HepG2 (cell line): ENCODE results near the gene LEUTX. TPM values are rescaled to one million over a fixed set of nuclear protein-coding genes. Genes with fewer than 3 reads are reported as not detected.
A peak's percentile ranks its signal among the peaks of the same experiment; 100 is the strongest.

Source experiments
- ATAC-seq: fragments of 200-7000 bp; cut with Tn5 transposase; 3 replicates; pipeline ENCODE4 v1.9.1; 2020; ENCODE audit warnings: mild to moderate bottlenecking, moderate library complexity
- BruUV-seq: library from RNA; stranded (reverse); fragments of 400-500 nt; replicated peaks from 2 replicates; lab custom pipeline; 2021; lab: Mats Ljungman, UMichigan
- CTCF ChIA-PET: fragments of 300-600 bp; formaldehyde crosslinking; extraction: SDS; loops from one replicate; lab custom pipeline; 2021; ENCODE audit warnings: low total read pairs, inconsistent platforms, low intra/inter-chr PET ratio; lab: Yijun Ruan, JAX
- POLR2A ChIA-PET: fragments of 350-600 bp; sonication (Branson Sonifier 250); formaldehyde crosslinking; loops from one replicate; lab custom pipeline; 2020; ENCODE audit warnings: antibody characterized with exemption, inconsistent platforms; lab: Yijun Ruan, JAX
- DNase-seq: peaks from one replicate; pipeline ENCODE4 v3.0.0-alpha.2; 2015; ENCODE audit warnings: low spot score
- FAIRE-seq: peaks from 3 replicates; lab custom pipeline; 2011; peaks lifted over from hg19 to GRCh38; lab: Jason Lieb, UNC
- H2AFZ ChIP-seq: one replicate; pipeline ENCODE4 v1.6.1; 2011; ENCODE audit warnings: low read length, inconsistent platforms
- H3K27ac ChIP-seq: fragments of 300-600 bp; 3 replicates; pipeline ENCODE4 v1.8.0; 2011; ENCODE audit warnings: mixed run types, mild to moderate bottlenecking, mixed read lengths, low read length, inconsistent platforms; ENCODE audit not compliant: insufficient read depth; ENCODE audit errors: extremely low read length
- H3K27me3 ChIP-seq, 2 experiments: fragments of 200-600 bp in 1 of 2; 2 replicates in 1 of 2; 3 replicates in 1 of 2; pipeline versions ENCODE4 v1.6.0 to v1.8.0; 2011; ENCODE audit warnings: low read length in 2 of 2, mild to moderate bottlenecking in 2 of 2, moderate library complexity in 2 of 2, inconsistent platforms in 1 of 2; ENCODE audit not compliant: insufficient read depth in 2 of 2, control insufficient read depth in 1 of 2
- H3K36me3 ChIP-seq, 2 experiments: fragments of 200-600 bp in 1 of 2; replicated peaks in 1 of 2; 2 replicates in 1 of 2; 3 replicates in 1 of 2; pipeline versions ENCODE4 v1.5.1 to v1.8.0; 2011; ENCODE audit warnings: low read length in 2 of 2, inconsistent platforms in 1 of 2; ENCODE audit not compliant: insufficient read depth in 2 of 2, control insufficient read depth in 1 of 2
- H3K4me1 ChIP-seq: 2 replicates; pipeline ENCODE4 v1.5.1; 2012; ENCODE audit warnings: low read length, inconsistent platforms; ENCODE audit not compliant: insufficient read depth
- H3K4me2 ChIP-seq: 2 replicates; pipeline ENCODE4 v1.6.0; 2011; ENCODE audit warnings: low read depth, low read length, inconsistent platforms
- H3K4me3 ChIP-seq, 3 experiments: fragments of 200-600 bp in 1 of 3; sonication (generic), shearing (Covaris generic) in 1 of 3; replicated peaks in 1 of 3; 2 replicates each; pipeline ENCODE4 v1.5.1; 2011 to 2016; ENCODE audit warnings: low read length in 3 of 3, inconsistent platforms in 2 of 3, low read depth in 2 of 3, mild to moderate bottlenecking in 2 of 3, control low read depth in 1 of 3, mixed read lengths in 1 of 3; ENCODE audit not compliant: insufficient read depth in 1 of 3
- H3K79me2 ChIP-seq: one replicate; pipeline ENCODE4 v1.6.1; 2011; ENCODE audit warnings: low read length, inconsistent platforms; ENCODE audit not compliant: insufficient read depth
- H3K9ac ChIP-seq: 2 replicates; pipeline ENCODE4 v1.6.0; 2011; ENCODE audit warnings: mild to moderate bottlenecking, low read depth, low read length, inconsistent platforms; ENCODE audit not compliant: insufficient read depth
- H3K9me3 ChIP-seq: 2 replicates; pipeline ENCODE4 v1.5.1; 2012; ENCODE audit warnings: mild to moderate bottlenecking, low read length
- H4K20me1 ChIP-seq: 2 replicates; pipeline ENCODE4 v1.6.0; 2011; ENCODE audit warnings: inconsistent platforms, mild to moderate bottlenecking, low read length, moderate library complexity; ENCODE audit not compliant: insufficient read depth
- KAT8 ChIP-seq: IDR thresholded peaks from 2 replicates; pipeline ENCODE4 v1.6.1; 2016; ENCODE audit warnings: missing genetic modification reagents, missing compliant biosample characterization
- MED1 ChIP-seq: sonication (generic); formaldehyde crosslinking; IDR thresholded peaks from 2 replicates; pipeline ENCODE4 v1.4.0; 2020; ENCODE audit warnings: missing genetic modification reagents
- NFYC ChIP-seq: IDR thresholded peaks from 2 replicates; pipeline ENCODE4 v1.6.1; 2016; ENCODE audit warnings: missing genetic modification reagents, missing compliant biosample characterization
- RNF2 ChIP-seq: fragments of 450-650 bp; conservative IDR thresholded peaks from 2 replicates; pipeline ENCODE4 v1.6.1; 2016; ENCODE audit warnings: low read depth
- STAG1 ChIP-seq: sonication (generic); formaldehyde crosslinking; IDR thresholded peaks from 2 replicates; pipeline ENCODE4 v1.4.0; 2020; ENCODE audit warnings: missing genetic modification reagents
- ZNF292 ChIP-seq: sonication (generic); formaldehyde crosslinking; IDR thresholded peaks from 2 replicates; pipeline ENCODE4 v1.8.1; 2022; ENCODE audit warnings: mild to moderate bottlenecking, low read depth, missing genetic modification reagents, borderline replicate concordance
- ZNF510 ChIP-seq: sonication (generic); formaldehyde crosslinking; IDR thresholded peaks from 2 replicates; pipeline ENCODE4 v1.4.0; 2020; ENCODE audit warnings: low read depth, mild to moderate bottlenecking, missing genetic modification reagents
- WGBS: methylation state at CpG from one replicate; pipeline ENCODE4 v1.1.6; 2017; ENCODE audit warnings: low lambda C conversion rate; 5-methylcytosine and 5-hydroxymethylcytosine counted together
- in situ Hi-C: cut with HindIII; loops from 2 replicates; pipeline ENCODE4 v1.10.0; 2017; ENCODE audit warnings: low pct_unique_long_range_greater_than_20kb; ENCODE audit not compliant: extremely low pct_ligation_motif_present
- intact Hi-C: fragments of 100-400 bp; cut with micrococcal nuclease; formaldehyde crosslinking; loops from one replicate; pipeline ENCODE4 v1.10.0; 2022; ENCODE audit not compliant: unreplicated experiment
- polyA plus RNA-seq, 8 experiments: library from polyadenylated mRNA; depleted of rRNA in 3 of 8; stranded (reverse) in 7 of 8; unstranded in 1 of 8; fragments of >200 nt; fragmentation: Illumina TruSeq in 4 of 8; extraction: Trizol in 4 of 8; gene quantifications; 2 replicates each; pipeline versions ENCODE4 v1.2.1 to v1.2.3, GENCODE V29; 2011 to 2016; ENCODE audit warnings: low read depth in 4 of 8, missing spikeins in 1 of 8, mixed read lengths in 1 of 8; ENCODE audit not compliant: insufficient read depth in 1 of 8
- total RNA-seq, 5 experiments: library from RNA; depleted of rRNA; stranded (reverse); fragments of >200 nt; fragmentation: Illumina TruSeq; extraction: Trizol; gene quantifications; 2 replicates each; pipeline ENCODE4 v1.2.3, GENCODE V29; 2016; ENCODE audit warnings: low read depth in 1 of 5
- TF ChIP-seq, protein P1 (sequence below): sonication (generic); formaldehyde crosslinking; IDR thresholded peaks from 2 replicates; pipeline ENCODE4 v1.4.0; 2020; ENCODE audit warnings: missing genetic modification reagents
- TF ChIP-seq, protein P2 (sequence below): sonication (generic); formaldehyde crosslinking; IDR thresholded peaks from 2 replicates; pipeline ENCODE4 v1.9.0; 2021; ENCODE audit warnings: missing genetic modification reagents, borderline replicate concordance
- TF ChIP-seq, protein P3 (sequence below): IDR thresholded peaks from 2 replicates; pipeline ENCODE4 v1.6.1; 2016; ENCODE audit warnings: control low read depth
- TF ChIP-seq, protein P4 (sequence below): sonication (generic); formaldehyde crosslinking; IDR thresholded peaks from 2 replicates; pipeline ENCODE4 v1.9.0; 2022; ENCODE audit warnings: missing genetic modification reagents, mild to moderate bottlenecking, borderline replicate concordance
- TF ChIP-seq, protein P5 (sequence below): sonication (generic); formaldehyde crosslinking; IDR thresholded peaks from 2 replicates; pipeline ENCODE4 v1.5.1; 2020; ENCODE audit warnings: mild to moderate bottlenecking, missing genetic modification reagents, moderate library complexity

LEUTX gene
- total and polyA plus RNA-seq, 2 of the 13 experiments (the other 11 are each of a cell fraction or from before 2014, with no cell fraction given) = not detected

DNA sequence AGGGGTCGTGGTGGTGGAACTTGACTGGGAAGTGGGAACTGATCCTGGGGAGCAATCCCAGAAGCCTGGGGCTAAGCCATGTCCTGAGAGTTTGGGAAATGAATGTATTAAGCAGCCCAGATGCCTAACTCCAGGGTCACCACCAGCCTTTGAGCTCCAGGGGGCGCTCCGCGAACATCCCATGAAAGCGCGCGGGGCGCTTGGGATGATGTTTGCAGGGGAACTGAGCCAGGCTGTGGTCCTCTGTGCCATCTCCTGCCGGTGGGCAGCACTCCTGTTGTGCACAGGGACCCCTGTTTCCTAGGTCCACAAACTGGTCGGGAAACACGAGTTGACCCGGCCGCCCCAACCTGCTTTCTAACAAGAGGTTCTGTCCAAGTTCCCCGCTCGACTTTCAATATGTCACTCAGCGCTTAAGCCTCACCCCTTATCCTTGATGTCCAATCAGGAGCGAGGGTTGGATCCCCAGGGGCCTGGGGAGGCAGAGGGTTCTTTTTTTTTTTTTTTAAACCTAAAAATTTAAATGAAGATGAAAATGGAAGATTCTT, 14.4 kb downstream of the LEUTX start:
- intact Hi-C loops = loop anchor here (1.0 kb wide), 1 partner anchor 51 kb away; no protein-coding TSS in a partner anchor
- CTCF ChIA-PET = interaction anchor here (0.7 to 1.6 kb wide), 3 partner anchors 49 to 429 kb away, joined by 3 to 10 read pairs (median 5); no protein-coding TSS in a partner anchor
- H3K4me1 ChIP-seq = no peaks in the 10 kb centered on the region
- no peaks in the 10 kb centered on the region for H4K20me1 ChIP-seq
- FAIRE-seq = peak; percentile 68
- no peak overlapping the region for H3K9ac ChIP-seq
- peak; percentile 97 for ATAC-seq
- DNase-seq = peak; percentile 54
- H3K36me3 ChIP-seq = no peaks in the 10 kb centered on the region
- BruUV-seq = no TSS peak
- no peaks in the 10 kb centered on the region; a peak in 1 of 5 replicates for H3K27me3 ChIP-seq
- WGBS = 4% methylated on average over 9 of the region's 17 CpGs
- H3K4me3 ChIP-seq = peak overlapping the region; percentile 17 to 57 (median 34); a peak in 3 of 6 replicates
- H3K4me2 ChIP-seq = peak overlapping the region; percentile 72
- H3K79me2 ChIP-seq = no peaks in the 10 kb centered on the region
- no peak overlapping the region for H3K27ac ChIP-seq
- H3K9me3 ChIP-seq = no peaks in the 10 kb centered on the region
- POLR2A ChIA-PET = interaction anchor here (1.0 to 1.7 kb wide), 2 partner anchors 178 to 357 kb away, joined by 3 to 5 read pairs; partner anchors contain the start of genes PSMC4 and RPS16
- in situ Hi-C loops = loop anchor here (5.0 kb wide), 1 partner anchor 49 kb away; no protein-coding TSS in a partner anchor
- no peak overlapping the region for H2AFZ ChIP-seq
- TF ChIP-seq MED1 (CRISPR knock-in tag) (0 out of 2 replicates have a peak, but pooled peaks have one; percentile 25), RNF2 (no peak), NFYC (CRISPR knock-in tag) (peak; percentile 60; the same call in 1 of the 2 replicates), ZNF292 (no peak), KAT8 (CRISPR knock-in tag) (0 out of 2 replicates have a peak, but pooled peaks have one; percentile 22), ZNF510 (CRISPR knock-in tag) (no peak), STAG1 (CRISPR knock-in tag) (peak; percentile 91)
- TF ChIP-seq, protein P1, sequence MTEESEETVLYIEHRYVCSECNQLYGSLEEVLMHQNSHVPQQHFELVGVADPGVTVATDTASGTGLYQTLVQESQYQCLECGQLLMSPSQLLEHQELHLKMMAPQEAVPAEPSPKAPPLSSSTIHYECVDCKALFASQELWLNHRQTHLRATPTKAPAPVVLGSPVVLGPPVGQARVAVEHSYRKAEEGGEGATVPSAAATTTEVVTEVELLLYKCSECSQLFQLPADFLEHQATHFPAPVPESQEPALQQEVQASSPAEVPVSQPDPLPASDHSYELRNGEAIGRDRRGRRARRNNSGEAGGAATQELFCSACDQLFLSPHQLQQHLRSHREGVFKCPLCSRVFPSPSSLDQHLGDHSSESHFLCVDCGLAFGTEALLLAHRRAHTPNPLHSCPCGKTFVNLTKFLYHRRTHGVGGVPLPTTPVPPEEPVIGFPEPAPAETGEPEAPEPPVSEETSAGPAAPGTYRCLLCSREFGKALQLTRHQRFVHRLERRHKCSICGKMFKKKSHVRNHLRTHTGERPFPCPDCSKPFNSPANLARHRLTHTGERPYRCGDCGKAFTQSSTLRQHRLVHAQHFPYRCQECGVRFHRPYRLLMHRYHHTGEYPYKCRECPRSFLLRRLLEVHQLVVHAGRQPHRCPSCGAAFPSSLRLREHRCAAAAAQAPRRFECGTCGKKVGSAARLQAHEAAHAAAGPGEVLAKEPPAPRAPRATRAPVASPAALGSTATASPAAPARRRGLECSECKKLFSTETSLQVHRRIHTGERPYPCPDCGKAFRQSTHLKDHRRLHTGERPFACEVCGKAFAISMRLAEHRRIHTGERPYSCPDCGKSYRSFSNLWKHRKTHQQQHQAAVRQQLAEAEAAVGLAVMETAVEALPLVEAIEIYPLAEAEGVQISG (CRISPR knock-in tag) = 0 out of 2 replicates have a peak, but pooled peaks have one; percentile 24
- TF ChIP-seq, protein P2, sequence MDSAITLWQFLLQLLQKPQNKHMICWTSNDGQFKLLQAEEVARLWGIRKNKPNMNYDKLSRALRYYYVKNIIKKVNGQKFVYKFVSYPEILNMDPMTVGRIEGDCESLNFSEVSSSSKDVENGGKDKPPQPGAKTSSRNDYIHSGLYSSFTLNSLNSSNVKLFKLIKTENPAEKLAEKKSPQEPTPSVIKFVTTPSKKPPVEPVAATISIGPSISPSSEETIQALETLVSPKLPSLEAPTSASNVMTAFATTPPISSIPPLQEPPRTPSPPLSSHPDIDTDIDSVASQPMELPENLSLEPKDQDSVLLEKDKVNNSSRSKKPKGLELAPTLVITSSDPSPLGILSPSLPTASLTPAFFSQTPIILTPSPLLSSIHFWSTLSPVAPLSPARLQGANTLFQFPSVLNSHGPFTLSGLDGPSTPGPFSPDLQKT = no peak
- TF ChIP-seq, protein P3, sequence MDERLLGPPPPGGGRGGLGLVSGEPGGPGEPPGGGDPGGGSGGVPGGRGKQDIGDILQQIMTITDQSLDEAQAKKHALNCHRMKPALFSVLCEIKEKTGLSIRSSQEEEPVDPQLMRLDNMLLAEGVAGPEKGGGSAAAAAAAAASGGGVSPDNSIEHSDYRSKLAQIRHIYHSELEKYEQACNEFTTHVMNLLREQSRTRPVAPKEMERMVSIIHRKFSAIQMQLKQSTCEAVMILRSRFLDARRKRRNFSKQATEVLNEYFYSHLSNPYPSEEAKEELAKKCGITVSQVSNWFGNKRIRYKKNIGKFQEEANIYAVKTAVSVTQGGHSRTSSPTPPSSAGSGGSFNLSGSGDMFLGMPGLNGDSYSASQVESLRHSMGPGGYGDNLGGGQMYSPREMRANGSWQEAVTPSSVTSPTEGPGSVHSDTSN (CRISPR knock-in tag) = peak; percentile 69
- TF ChIP-seq, protein P4, sequence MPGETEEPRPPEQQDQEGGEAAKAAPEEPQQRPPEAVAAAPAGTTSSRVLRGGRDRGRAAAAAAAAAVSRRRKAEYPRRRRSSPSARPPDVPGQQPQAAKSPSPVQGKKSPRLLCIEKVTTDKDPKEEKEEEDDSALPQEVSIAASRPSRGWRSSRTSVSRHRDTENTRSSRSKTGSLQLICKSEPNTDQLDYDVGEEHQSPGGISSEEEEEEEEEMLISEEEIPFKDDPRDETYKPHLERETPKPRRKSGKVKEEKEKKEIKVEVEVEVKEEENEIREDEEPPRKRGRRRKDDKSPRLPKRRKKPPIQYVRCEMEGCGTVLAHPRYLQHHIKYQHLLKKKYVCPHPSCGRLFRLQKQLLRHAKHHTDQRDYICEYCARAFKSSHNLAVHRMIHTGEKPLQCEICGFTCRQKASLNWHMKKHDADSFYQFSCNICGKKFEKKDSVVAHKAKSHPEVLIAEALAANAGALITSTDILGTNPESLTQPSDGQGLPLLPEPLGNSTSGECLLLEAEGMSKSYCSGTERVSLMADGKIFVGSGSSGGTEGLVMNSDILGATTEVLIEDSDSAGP = no peak
- TF ChIP-seq, protein P5, sequence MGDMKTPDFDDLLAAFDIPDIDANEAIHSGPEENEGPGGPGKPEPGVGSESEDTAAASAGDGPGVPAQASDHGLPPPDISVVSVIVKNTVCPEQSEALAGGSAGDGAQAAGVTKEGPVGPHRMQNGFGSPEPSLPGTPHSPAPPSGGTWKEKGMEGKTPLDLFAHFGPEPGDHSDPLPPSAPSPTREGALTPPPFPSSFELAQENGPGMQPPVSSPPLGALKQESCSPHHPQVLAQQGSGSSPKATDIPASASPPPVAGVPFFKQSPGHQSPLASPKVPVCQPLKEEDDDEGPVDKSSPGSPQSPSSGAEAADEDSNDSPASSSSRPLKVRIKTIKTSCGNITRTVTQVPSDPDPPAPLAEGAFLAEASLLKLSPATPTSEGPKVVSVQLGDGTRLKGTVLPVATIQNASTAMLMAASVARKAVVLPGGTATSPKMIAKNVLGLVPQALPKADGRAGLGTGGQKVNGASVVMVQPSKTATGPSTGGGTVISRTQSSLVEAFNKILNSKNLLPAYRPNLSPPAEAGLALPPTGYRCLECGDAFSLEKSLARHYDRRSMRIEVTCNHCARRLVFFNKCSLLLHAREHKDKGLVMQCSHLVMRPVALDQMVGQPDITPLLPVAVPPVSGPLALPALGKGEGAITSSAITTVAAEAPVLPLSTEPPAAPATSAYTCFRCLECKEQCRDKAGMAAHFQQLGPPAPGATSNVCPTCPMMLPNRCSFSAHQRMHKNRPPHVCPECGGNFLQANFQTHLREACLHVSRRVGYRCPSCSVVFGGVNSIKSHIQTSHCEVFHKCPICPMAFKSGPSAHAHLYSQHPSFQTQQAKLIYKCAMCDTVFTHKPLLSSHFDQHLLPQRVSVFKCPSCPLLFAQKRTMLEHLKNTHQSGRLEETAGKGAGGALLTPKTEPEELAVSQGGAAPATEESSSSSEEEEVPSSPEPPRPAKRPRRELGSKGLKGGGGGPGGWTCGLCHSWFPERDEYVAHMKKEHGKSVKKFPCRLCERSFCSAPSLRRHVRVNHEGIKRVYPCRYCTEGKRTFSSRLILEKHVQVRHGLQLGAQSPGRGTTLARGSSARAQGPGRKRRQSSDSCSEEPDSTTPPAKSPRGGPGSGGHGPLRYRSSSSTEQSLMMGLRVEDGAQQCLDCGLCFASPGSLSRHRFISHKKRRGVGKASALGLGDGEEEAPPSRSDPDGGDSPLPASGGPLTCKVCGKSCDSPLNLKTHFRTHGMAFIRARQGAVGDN (CRISPR knock-in tag) = peak; percentile 58
